Esophagus squamous epithelium (tissue), 5 donors: ENCODE data around the gene EFCAB5. TPM values are rescaled to one million over a fixed set of nuclear protein-coding genes. Genes with fewer than 3 reads are reported as not detected.

Experiments
- DNase-seq: peaks from one replicate; lab custom pipeline; 2025; lab: John Stamatoyannopoulos, UW
- H3K27ac ChIP-seq, 4 donors: fragments of 200-600 bp; sonication (generic); one replicate each; pipeline ENCODE4 v1.5.1; 2016 to 2019; ENCODE audit warnings: mild to moderate bottlenecking in 1 of 4
- H3K27me3 ChIP-seq, 4 donors: fragments of 200-600 bp; sonication (generic); 1 replicate in 3 of 4; 2 replicates in 1 of 4; pipeline versions ENCODE4 v1.5.1 to v1.6.0; 2017 to 2021; ENCODE audit warnings: antibody characterized with exemption in 1 of 4
- H3K36me3 ChIP-seq, 3 donors: fragments of 200-600 bp; sonication (generic); one replicate each; pipeline ENCODE4 v1.5.1; 2016 to 2019
- H3K4me1 ChIP-seq, 3 donors: fragments of 200-600 bp; sonication (generic); one replicate each; pipeline ENCODE4 v1.5.1; 2017 to 2019
- H3K4me3 ChIP-seq, 4 donors: fragments of 200-600 bp; sonication (generic); 1 replicate in 3 of 4; 2 replicates in 1 of 4; pipeline ENCODE4 v1.5.1; 2016 to 2019; ENCODE audit warnings: mild to moderate bottlenecking in 2 of 4, moderate library complexity in 1 of 4
- H3K9me3 ChIP-seq, 3 donors: fragments of 200-600 bp; sonication (generic); one replicate each; pipeline ENCODE4 v1.5.1; 2016 to 2019
- POLR2A ChIP-seq, 4 donors: fragments of 450-650 bp; IDR thresholded peaks; one replicate each; pipeline ENCODE4 v1.6.1; 2017; ENCODE audit warnings: antibody characterized with exemption in 4 of 4, mild to moderate bottlenecking in 4 of 4, moderate library complexity in 3 of 4
- WGBS, 2 donors: methylation state at CpG; one replicate each; pipeline ENCODE4 v1.1.5; 2018; 5-methylcytosine and 5-hydroxymethylcytosine counted together
- intact Hi-C: fragments of 100-400 bp; cut with DNase I; formaldehyde crosslinking; loops from one replicate; pipeline ENCODE4 v1.15.0; 2022
- total RNA-seq, 4 donors: library from RNA; depleted of rRNA; stranded (reverse); fragments of >200 nt; gene quantifications; one replicate each; pipeline ENCODE4 v1.1.0, GENCODE V29; 2016
- TF ChIP-seq, protein P1 (sequence below), 6 experiments: fragments of 450-650 bp in 4 of 6; fragments of 200-600 bp in 2 of 6; sonication (generic) in 2 of 6; IDR thresholded peaks; one replicate each; pipeline ENCODE4 v1.5.1; 2016 to 2019; ENCODE audit warnings: antibody characterized with exemption in 6 of 6, mild to moderate bottlenecking in 4 of 6, moderate library complexity in 4 of 6
- donor health status: DM: yes; HTN: yes; CAD: no.

The EFCAB5 gene
- total RNA-seq, 4 donors from 2014 or later = 0.19 TPM; not detected in 3

DNA sequence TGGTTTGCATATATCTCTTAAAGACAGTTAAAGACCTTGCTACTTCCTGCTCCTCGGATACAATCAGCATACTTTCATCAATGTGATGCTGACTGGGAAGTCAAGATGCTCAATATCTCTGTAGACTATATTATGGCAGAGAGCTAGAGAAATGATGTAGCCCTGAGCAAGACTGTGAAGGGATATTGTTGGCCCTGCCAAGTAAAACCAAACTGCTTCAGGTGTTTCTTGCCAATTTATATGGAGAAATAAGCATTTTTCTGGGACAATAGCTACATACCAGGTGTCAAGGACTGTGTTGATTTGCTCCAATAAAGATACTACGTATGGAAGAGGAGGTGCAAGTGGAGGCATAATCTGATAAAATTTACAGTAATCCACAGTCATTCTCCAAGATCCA, 4.7 kb upstream of the EFCAB5 start:
- 74 to 80% methylated on average over 2 of the region's 2 CpGs for WGBS, 2 donors
- Histone ChIP-seq H3K4me1 (peaks cover 0 to 2% (median 0%) of the 10 kb centered on the region in 3 donors), H3K27me3 (no peaks in the 10 kb centered on the region), H3K4me3 (no peak overlapping the region), H3K9me3 (no peaks in the 10 kb centered on the region), H3K27ac (no peak overlapping the region), H3K36me3 (no peaks in the 10 kb centered on the region)
- no peak for TF ChIP-seq POLR2A (IDR thresholded peaks at IDR 0.05)
- TF ChIP-seq, protein P1, sequence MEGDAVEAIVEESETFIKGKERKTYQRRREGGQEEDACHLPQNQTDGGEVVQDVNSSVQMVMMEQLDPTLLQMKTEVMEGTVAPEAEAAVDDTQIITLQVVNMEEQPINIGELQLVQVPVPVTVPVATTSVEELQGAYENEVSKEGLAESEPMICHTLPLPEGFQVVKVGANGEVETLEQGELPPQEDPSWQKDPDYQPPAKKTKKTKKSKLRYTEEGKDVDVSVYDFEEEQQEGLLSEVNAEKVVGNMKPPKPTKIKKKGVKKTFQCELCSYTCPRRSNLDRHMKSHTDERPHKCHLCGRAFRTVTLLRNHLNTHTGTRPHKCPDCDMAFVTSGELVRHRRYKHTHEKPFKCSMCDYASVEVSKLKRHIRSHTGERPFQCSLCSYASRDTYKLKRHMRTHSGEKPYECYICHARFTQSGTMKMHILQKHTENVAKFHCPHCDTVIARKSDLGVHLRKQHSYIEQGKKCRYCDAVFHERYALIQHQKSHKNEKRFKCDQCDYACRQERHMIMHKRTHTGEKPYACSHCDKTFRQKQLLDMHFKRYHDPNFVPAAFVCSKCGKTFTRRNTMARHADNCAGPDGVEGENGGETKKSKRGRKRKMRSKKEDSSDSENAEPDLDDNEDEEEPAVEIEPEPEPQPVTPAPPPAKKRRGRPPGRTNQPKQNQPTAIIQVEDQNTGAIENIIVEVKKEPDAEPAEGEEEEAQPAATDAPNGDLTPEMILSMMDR (IDR thresholded peaks at IDR 0.05) = no peak
- intact Hi-C loops = no loop called here
- no peak for DNase-seq

DNA sequence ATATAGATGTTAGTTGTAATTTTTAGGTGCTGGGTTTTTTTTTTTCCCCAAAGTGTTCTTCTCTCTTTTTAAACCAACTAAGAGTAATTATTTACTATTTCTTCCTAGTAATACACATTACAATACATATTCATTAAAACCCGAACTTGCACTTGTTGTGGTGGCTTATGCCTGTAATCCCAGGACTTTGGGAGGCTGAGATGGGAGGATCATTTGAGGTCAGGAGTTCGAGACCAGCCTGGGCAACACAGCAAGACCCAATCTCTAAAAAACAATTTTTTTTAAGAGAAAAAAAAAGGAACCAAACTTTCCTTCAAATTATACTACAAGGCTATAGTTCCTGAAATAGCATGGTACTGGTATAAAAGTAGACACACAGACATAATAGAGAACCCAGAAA, 3.8 kb downstream of the EFCAB5 start:
- no peaks in the 10 kb centered on the region for H3K9me3 ChIP-seq
- no peaks in the 10 kb centered on the region for H3K27me3 ChIP-seq
- TF ChIP-seq POLR2A (IDR thresholded peaks at IDR 0.05) = no peak
- TF ChIP-seq, protein P1 (IDR thresholded peaks at IDR 0.05) = no peak
- WGBS, 2 donors = 63 to 94% methylated on average over 2 of the region's 2 CpGs
- H3K4me1 ChIP-seq = no peaks in the 10 kb centered on the region
- intact Hi-C loops = no loop called here
- no peak overlapping the region for H3K4me3 ChIP-seq
- no peaks in the 10 kb centered on the region for H3K36me3 ChIP-seq
- no peak for DNase-seq
- H3K27ac ChIP-seq = no peak overlapping the region

DNA sequence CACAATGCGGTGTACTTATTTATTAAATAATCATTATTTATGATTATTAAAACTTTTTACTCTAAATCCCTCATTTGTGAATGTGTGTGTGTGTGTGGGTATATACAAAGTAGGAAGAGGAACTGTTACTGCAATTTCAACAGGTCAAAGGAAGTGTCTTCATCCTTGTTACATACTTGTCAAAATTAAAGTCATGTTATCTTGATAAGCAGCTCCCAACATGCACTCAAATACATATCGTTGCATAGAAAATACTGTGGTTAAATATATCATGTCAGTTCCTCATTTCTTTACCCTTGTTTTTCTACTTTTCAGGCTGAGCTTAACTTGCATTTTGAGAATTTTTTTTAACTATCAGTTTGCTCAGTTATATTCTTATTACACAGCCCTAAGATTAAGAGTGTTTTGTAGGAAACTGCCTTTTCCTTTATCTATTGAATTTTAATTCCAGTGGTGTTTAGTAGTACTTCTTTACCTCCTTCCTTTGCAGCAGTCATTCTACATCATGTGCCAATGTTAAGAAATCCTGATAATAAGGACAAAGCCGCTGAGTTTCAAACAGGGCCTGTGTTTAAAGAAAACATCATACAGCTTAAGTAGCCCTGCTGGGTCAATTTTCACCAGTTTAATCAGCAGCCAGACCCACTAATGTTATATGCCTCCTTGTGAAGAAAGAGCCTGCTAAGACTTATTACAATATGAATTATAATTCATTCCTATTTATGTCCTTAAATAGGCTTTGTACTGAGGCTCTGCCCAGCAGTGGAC, 7.2 kb downstream of the EFCAB5 start:
- WGBS, 2 donors = 54 to 58% methylated on average over 3 of the region's 3 CpGs
- Histone ChIP-seq H3K4me1 (no peaks in the 10 kb centered on the region), H3K36me3 (no peaks in the 10 kb centered on the region), H3K27me3 (no peaks in the 10 kb centered on the region), H3K27ac (no peak overlapping the region), H3K4me3 (no peak overlapping the region), H3K9me3 (no peaks in the 10 kb centered on the region)
- no peak for DNase-seq
- intact Hi-C loops = no loop called here
- TF ChIP-seq, protein P1 (IDR thresholded peaks at IDR 0.05) = no peak
- TF ChIP-seq POLR2A (IDR thresholded peaks at IDR 0.05) = no peak

DNA sequence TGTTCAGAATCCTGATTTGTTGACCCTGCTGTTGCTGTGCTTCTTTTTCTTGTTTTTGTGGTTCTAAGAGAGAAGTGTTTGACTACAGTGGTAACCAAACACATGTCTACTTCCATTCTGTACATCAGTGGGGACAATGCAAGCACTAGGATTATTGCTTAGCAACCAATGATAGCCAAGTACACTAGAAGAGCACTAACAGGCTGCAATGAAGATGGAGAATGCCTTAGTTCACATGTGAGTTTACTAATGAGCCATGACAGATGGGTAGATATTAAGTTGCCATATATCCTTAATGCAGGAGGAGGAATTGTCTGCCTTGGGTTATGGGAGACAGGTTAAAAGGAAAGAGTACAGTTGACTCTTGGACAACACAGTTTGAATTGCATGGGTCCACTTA, 8.3 kb downstream of the EFCAB5 start:
- peaks cover 0 to 5% (median 0%) of the 10 kb centered on the region in 3 donors for H3K9me3 ChIP-seq
- no peak for TF ChIP-seq POLR2A (IDR thresholded peaks at IDR 0.05)

DNA sequence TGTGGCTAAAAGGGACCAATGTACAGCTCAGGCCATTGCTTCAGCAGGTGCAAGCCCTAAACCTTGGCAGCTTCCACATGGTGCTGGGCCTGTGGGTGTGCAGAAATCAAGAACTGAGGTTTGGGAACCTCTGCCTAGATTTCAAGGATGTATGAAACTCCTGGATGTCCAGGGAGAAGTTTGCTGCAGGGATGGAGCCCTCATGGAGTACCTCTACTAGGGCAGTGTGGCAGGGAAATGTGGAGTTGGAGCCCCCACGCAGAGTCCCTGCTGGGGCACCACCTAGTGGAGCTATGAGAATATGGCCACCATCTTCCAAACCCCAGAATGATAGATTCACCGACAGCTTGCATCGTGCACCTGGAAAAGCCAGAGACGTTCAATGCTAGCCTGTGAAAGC, 13.0 kb downstream of the EFCAB5 start:
- no peak for DNase-seq
- no peak for TF ChIP-seq POLR2A (IDR thresholded peaks at IDR 0.05)
- TF ChIP-seq, protein P1 (IDR thresholded peaks at IDR 0.05) = no peak
- Histone ChIP-seq H3K4me3 (no peak overlapping the region), H3K9me3 (peaks cover 0 to 5% (median 0%) of the 10 kb centered on the region in 3 donors), H3K27ac (no peak overlapping the region), H3K36me3 (no peaks in the 10 kb centered on the region), H3K27me3 (no peaks in the 10 kb centered on the region), H3K4me1 (no peaks in the 10 kb centered on the region)
- intact Hi-C loops = no loop called here
- 50 to 80% methylated on average over 1 to 2 of the region's 4 CpGs for WGBS, 2 donors

More for the DNA sequence above, 8.3 kb downstream of the EFCAB5 start:
- Histone ChIP-seq H3K36me3 (no peaks in the 10 kb centered on the region), H3K27me3 (no peaks in the 10 kb centered on the region), H3K4me3 (no peak overlapping the region), H3K4me1 (no peaks in the 10 kb centered on the region), H3K27ac (no peak overlapping the region)
- no peak for DNase-seq
- intact Hi-C loops = no loop called here
